ENCODE measurements around the gene ALG14.
A peak's percentile ranks its signal among the peaks of the same experiment; 100 is the strongest.

ALG14 gene

DNA sequence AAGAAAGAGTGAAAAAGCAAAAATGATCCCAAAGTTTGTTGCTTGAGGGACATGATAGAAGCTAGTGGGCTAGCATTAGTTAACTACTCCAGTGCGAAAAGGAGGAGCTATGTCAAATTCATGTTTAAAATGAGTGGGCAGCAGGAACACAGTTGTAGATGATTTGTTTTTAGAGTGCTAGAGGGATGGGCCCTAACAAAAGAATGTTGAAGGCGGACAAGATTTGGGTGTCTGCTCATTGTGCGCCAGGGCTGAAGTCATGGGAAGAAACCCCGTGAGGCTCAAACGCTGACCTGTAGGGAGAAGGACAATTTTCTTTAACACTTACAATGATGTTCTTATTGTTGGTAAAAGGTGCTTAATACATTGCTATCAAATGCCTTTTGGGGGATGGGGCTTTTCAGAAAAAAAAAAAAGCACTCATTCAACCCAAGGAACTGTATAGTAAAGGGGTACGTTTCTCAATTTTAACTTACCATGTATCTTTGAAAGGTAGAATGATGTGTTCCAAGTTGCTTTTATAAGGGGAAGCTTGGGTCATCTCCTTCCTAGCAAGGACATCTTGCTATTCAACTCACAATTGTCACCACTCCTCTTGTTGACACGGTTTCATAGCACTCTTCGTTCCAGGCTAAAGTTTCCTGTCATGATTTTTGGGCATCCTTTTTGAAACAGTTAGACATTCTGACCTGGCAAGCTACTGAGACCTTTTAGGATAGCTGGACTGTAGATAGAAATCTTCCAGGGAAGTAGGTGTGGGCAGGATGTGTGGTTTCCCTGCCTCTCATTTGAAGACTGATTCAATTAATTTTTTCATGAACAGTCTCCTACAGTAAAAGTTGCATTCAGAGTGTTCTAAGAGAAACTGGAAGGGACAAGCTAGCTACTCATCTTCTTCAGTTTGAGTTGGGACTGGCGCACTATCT lies 92.8 kb downstream of the ALG14 start:
- no peak for DNase-seq

DNA sequence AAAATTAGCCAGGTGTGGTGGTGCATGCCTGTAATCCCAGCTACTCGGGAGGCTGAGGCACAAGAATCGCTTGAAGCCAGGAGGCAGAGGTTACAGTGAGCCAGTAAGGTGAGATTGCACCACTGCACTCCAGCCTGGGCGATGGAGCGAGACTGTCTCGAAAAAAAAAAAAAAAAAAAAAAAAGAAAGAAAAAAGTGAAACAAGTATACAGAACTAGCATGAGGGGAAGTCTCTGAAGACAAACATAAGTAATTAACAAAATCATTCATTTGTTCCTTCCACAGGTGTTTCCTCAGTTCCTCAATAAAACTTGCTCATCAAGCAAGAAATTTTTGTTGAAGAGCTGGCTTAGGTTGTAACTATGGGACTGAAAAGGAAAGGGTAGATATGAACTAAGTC lies 93.6 kb downstream of the ALG14 start:
- DNase-seq, result no peak

DNA sequence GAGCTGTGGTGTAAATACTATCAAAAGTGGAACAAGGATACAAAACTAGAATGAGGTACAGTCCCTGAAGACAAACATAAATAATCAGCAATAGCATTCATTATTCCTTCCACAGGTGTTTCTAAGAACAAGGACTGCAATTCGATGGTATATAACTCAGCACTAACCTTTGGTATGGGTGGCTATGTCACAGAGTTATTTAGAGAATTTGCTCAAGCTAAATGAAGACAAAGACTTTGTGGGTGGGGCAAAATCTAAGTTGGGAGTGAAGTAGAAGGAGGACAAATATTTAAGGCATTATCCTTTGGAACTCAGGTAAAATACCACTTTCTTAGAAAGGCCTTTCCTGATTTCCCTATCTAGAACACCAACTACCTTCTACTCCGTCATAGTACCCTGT lies 94.3 kb downstream of the ALG14 start:
- no peak for DNase-seq

GRCh38 chr1:94976971-94977548 lies 95.7 kb downstream of the ALG14 start:
- no peak for DNase-seq

GRCh38 chr1:94974824-94975223 lies 97.9 kb downstream of the ALG14 start:
- DNase-seq, result no peak

DNA sequence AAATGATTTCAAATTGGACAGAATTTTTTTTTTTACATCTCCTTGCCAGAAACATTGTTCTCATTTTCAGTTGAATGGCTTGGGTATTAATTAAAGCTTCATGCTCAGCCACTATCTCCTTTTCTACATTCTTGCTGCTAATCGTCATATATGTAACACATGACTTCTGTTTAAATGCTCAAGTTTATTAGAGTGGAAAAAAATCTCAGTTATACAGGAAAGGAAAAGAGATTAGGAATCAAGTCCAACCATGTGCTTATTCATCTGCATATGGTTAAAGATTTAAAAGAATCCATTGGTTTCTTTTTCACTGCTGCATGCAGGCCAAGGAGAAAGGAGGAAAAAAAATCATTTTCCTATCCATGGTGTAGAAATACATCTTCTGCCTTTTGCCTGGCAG lies 98.5 kb downstream of the ALG14 start:
- DNase-seq, result no peak

- no peak for DNase-seq
Measured at GRCh38 chr1:94973309-94973922, 99.3 kb downstream of the ALG14 start.

DNA sequence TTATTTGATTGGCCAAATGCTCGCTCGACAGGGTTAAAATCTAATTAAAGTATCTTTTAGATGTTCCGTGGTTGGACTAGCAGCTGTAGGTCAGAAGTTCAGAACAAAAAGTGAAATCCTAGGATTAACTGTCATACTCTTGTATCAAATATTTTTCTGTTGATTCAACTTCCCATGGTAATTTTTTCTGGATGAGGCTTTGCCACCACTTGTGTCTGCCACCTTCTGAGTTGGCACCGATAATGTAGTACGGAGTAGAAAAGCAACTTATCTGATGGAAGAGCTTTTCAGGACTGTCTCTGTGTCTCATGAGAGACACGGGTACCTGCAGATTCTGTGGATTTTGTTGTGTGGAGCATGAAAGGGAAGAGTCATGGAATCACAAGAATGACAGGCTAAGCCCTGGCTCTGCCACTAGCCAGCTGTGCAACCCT lies 101.2 kb downstream of the ALG14 start:
- no peak for DNase-seq

GRCh38 chr1:94970783-94971182 lies 102.0 kb downstream of the ALG14 start:
- no peak for DNase-seq

DNA sequence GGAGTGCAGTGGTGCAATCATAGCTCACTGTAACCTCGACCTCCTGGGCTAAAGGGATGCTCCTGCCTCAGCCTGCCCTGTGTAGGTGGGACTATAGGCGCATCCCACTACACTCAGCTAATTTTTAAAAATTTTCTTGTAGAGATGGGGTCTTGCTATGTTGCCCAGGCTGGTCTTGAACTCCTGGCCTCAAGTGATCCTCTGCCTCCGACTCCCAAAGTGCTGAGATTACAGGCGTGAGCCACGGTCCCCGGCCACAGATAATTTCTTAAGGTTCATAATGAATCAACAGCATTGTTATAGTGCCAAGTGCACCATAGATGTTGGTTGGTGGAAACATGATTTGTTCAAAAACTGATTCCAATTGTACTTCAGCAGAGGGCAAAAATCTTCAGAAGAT lies 103.6 kb downstream of the ALG14 start:
- DNase-seq, result no peak

DNA sequence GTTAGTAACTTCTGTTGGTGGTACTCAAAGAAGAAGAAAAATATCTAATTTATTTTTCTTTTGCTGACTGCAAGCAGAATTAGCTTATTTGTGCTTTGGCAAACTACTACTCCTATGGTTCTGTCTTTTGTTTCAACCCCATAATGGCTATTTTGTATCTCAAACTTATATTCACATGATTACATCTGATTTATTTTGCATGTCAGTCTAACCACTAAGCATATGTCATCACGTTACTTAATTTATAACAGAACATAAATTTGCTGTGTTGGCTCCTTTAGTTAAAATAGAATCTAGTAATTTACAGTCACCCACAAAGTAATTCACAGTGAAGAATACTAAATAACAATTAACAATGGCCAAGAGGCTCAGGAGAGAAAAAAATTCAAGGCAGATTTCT lies 106.7 kb downstream of the ALG14 start:
- no peak for DNase-seq

- no peak for DNase-seq
Measured at GRCh38 chr1:94963864-94964263, 108.9 kb downstream of the ALG14 start.

- DNase-seq, result peak; percentile 46
Measured at GRCh38 chr1:94962409-94963265, 110.1 kb downstream of the ALG14 start.

GRCh38 chr1:94961988-94962387 lies 110.8 kb downstream of the ALG14 start:
- no peak for DNase-seq

DNA sequence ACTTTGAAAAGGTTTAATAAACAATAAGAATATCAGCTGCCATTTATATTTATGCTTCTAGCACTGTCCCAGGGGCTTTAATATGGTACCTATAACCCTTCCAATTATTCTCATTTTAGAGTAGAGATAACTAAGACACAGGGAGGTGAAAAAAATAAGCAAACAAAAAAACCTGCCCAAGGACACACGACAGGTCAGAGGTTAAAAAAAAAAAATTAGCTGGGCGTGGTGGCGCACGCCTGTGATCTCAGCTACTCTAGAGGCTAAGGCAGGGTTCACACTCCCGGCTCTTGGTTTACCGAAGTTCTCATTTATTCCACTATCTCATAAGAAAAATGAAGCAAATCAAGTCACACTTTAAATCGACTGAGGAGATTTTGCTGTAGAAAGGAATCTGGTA lies 111.2 kb downstream of the ALG14 start:
- DNase-seq, result no peak

- no peak for DNase-seq
Measured at GRCh38 chr1:94958081-94958480, 114.7 kb downstream of the ALG14 start.

GRCh38 chr1:94955767-94956632 lies 116.8 kb downstream of the ALG14 start:
- peak; percentile 14 for DNase-seq

DNA sequence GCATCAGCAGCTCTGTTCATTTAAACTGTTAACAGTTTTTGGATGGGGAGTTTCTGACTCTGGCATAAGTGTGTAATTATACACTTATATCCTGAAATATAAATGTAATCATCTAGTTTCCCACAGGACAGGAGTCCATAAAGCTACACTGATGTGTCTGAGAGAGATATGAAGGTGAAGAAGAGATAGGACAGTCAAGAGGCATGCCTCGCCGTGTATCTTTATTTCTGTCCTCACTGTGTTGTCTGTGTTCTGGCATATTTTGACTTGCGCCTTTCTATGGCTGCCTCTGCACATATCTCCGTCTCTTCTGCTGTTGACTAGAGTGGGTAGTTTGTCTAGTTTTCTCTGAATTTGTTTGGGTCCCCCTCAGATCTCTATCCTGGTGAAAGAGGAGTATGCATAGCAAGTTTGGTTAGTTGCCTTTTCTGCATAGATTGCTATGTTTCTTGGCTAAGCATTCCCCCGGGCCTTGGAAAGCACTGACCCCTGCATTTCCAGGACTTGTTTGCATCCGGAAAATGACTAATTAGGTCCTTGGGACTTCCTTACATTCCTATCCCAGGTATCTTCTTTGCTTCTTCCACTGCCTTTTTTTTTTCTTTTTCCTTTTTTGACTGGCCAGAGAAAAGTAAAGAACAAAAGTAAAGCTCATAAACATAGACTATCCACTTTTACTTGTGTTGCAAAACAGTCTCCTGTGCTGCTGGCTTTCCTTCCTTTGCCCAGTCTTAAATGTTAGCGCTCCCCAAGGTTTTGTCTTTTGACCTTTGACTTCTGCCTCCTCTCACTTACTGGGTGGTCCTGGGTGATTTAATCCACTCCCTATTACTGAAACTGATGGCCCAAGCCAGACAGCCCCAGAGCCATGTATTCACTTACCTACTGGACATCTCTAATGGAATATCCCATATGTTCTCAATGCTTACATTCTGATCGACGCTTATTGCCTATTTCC lies 118.2 kb downstream of the ALG14 start:
- no peak for DNase-seq

GRCh38 chr1:94953746-94954145 lies 119.0 kb downstream of the ALG14 start:
- DNase-seq, result no peak

DNA sequence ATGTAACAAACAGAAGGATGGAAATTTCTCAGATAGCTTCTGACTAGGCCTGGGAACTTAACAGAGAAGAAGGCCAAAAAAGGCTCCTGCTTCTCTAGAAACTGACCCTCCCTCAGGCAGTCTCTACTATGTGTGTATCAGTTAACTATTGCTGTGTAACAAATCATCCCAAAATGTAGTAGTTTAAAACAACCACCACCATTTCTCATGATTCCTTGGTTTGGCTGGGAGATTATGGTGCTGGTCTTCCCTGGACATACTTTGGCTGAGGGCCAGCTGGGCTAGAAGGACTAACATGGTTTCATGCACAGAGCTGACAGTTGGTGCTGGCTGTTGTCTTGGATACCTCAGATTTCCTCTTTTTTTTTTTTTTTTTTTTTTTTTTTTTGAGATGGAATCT lies 119.6 kb downstream of the ALG14 start:
- no peak for DNase-seq

DNA sequence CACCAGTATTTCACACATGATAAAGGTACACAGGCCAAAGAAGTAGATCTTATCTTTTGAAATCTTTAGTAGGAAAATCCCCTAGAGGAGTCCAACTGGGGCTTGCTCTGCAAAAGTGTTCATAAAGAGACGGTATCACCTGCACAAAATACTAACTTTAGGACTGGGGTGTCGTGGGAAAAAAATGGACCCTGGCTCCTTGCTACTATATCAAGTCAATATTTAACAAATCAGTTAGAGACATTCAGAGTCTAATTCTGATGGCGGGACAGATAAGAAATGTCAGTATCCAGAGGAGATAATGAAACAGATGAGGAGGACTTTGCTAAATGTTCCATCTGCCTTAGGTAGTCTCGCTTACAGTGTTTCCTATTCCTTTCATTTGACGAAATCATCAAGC lies 120.2 kb downstream of the ALG14 start:
- DNase-seq, result no peak

All from retina (tissue), 1 donor.